GM18498 (cell line): Measurements from ENCODE around the gene DLL1.

Experiments
- ATAC-seq: cut with Tn5 transposase; IDR thresholded peaks from one replicate; pipeline ENCODE4 v1.9.1; 2021; ENCODE audit warnings: mild to moderate bottlenecking, moderate library complexity; ENCODE audit not compliant: unreplicated experiment

DLL1 gene

DNA sequence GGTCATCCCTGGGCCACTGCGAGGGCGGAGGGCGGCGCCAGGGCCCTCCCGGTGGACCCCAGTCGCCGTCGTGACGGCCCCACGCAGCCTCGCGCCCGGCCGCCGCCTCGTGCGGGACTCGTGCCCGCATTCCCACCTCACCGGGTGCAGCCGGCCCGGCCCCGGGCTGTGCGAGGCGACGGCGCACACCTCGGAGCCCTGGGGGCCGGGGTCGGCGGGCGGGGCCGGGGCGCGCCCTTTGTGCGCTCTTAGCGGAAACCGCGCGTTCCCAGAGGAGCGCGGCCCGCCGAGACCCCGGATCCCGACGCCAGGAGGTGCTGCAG lies 5.5 kb upstream of the DLL1 start:
- ATAC-seq, result no peak

DNA sequence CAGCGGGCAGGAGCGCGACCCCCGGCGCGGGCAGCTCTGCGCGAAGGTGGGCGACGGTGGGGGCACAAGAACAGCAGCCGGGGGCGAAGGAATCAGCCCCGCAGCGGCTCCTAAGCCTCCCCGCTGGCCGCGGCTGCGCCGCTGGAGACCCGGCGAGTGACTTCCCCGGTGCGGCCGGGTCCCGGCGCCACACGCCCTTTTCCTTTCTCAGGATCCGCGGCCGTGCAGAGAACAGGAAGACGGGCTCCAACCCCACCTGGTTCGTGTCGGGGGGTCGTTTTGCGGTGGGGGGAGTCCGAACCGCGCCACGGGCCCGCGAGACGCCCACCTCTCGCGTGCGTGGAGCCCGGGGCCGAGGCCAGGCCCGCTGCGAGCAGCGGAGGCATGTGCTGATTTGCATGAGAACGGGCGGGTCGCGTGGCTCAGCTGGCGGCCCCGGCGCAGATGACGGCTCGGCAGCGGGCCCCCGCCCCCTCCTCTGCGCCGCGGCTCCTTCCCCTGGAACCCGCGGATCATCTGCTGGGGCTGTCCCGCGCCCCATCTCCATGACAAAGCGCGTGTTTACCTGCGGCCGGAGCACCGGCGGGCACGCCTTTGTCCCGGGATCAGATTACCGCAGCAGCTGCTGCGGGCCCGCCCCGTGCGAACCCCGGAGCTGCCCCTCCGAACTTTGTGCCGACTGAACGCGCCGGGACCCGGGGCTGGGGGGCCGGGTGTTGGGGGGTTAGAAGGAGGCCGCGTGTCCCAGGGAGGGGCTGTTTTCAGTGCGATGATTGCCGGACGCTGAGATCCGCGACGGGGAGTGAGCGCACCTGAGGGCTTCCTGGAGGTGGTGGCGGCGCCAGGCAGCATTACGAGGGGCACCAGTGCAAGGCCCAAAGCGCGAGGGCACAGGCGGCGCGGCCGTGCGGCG lies 4.9 kb upstream of the DLL1 start:
- ATAC-seq, result peak; percentile 66

- ATAC-seq, result no peak
These were observed 4.1 kb upstream of the DLL1 start for GRCh38 chr6:170294813-170295509.

DNA sequence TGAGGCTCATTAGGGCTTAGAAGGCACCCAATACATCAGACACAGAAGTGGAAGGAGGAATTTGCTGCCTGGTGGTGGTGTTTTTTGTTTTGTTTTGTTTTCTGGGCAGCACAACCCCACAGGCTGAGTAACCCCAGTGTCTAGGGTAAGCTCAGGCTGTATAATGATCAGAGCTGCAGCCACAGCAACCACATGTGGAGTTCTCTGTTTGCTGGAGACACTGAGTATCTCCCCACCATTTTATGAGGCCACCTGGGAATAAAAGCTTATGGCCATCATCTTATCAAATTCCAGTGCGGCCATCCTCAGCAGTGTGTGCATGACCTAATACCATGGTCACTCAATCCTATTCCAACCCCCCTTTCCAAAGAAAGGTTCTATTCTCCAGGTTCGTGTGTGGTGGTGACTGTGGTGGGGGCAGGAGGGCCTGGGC lies 3.4 kb upstream of the DLL1 start:
- no peak for ATAC-seq

DNA sequence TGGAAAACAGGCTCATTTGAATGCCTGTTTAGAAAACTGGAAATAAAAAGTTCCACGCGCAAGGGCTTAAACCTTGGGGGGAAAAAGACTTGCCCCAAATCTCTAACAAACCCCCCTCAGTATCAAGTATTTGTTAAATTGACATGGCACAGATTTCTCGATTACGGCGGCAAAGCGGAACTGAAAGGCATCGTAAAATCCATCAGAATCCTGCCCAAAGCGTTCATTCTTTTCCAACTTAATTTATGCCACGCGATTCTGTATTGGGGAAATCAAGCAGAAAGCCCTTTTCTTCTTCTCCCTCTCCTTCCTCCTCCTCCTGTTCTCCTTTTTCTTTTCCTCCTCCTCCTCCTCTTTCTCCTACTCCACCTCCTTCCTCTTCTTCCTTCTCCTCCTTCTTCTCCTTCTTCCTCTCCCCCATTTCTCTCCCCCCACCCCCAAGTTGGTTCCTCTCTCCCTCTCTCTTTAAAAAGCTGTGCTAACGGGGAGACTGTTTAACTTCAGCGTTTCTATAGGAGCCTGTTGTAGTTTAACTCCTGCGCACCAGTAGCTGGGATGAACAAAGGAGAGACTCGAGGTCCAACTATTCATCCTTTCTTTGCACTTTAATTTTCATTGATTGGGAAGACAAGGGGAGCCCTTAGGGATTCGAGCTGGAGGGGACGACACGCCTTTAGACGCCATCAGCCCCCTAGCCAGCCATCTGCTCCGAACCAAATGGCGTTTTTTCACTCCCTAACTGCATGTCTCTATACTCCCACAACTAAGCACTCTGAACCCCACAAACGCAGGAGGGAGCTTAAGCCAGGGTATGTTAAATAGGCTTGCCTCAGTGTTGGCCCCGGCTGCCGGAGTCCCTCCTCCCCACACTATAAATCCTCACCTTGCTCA lies 2.7 kb upstream of the DLL1 start:
- no peak for ATAC-seq

DNA sequence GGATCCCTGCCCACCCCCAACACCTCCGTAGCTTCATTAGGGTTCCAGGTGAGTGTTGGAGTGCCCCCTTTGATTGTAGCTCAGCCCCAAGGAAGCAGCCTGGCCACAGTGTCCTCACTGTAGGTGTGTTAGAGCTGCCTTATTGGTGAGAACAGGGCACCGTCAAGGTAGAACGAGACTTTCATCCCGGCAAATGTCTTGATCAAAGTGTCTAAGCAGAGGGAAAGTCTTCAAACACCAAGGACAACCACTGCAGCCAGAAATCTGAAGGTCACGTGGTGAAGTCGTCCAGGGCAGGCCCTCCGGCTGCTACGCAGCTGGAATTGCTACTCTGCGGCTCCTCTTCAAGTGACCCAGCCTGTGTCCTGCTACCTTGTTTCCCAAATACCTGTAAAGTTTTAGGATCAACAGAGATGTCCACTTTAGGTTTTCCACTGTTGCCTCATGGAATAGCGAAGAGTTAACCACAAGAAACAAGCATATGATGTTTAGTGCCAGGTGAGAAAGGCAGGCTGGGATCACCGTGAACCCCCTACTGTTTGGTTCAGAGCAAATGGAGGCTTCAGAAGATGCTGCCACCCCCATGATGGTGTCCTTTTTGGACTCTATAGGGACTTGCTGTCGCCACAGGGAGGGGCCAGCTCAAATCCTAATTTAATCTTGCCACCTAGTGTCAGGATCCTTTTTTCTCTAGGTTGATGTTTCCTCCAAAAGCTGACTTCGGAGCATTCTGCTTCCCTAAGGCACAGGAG lies 1.7 kb upstream of the DLL1 start:
- ATAC-seq, result no peak

DNA sequence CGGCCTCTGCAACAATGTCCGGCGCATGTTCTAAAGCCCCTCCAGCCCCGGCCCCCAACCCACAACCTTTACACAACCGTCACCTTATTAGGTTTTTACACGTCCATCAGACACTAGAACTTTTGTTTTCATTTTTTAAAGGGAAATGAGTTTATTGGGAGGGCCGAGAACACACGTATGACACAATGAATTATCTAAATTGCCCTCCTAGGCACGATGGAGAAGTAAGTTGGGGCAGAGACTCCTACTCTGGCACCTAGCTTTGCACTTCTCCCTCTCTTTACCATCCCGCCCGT lies 1.2 kb upstream of the DLL1 start:
- no peak for ATAC-seq

GRCh38 chr6:170291271-170292110 lies 613 bp upstream of the DLL1 start:
- ATAC-seq, result peak; percentile 49

DNA sequence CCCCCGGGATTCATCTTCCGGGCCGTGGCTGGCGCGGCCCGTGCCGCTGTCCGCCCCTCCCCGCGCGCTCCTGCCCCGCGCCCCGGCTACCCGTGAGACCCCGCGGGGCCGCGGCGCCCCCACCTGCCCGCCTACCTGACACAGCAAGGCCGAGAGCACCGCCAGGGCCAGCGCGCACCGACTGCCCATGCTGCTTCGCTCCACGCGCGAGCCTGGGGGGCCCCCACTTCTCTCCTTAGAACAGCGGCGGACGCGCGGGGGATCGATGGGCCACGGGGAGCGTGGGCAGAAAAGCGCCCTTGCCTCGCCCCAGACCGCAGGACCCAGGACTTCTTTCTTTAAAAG lies 955 bp downstream of the DLL1 start:
- ATAC-seq, result no peak

DNA sequence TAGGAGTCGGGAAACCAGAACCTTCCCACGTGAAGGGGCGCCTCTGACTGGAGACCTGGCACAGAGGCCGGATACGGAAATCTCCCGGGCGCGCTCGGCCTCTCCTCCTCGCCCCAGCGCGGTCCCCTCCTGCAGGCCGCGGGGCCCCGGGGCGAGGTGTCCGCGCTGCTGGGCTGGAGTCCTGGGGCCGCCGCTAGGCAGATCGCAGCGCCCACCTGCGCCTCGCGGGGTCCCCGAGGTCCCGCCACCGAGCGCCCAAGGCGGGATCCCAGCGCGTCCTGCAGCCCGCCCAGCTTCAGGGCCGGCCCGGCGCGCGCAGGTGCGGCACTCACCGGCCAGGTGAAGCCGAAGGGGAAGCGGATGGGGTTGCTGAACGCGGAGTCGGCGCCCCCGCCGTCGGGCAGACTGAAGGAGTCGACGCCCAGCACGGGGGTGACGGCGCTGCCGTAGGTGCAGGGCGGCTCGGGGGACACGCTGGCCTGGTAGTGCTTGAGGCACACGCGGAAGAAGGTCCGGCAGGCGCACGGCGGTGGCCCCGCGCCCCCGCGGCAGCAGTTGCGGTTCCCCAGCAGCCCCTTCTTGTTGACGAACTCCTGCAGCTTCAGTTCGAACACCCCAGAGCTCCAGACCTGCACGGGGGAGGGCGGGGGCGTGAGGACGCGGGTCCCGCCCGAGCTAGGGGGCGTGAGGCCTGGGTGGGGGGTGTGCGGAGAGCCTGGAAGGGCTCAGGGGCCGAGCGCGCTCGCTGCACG lies 1.5 kb downstream of the DLL1 start:
- no peak for ATAC-seq

DNA sequence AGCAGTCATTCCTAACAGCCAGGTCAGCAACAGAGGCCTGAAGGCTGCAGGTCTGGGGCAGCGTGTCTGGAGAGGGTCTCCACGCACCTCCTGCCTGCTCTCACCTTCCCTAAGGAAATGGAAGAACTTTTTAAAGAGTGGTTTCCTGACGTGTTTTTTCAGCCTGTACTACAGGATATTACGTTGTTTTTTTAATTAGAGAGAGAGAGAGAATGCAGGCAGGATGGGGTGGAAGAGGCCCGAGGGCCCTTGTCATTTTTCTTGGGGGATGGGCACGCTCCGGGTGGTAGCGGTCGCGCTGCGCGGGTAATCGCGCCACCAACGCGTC lies 2.1 kb downstream of the DLL1 start:
- no peak for ATAC-seq

- ATAC-seq, result no peak
These were observed 2.7 kb downstream of the DLL1 start for GRCh38 chr6:170288091-170288631.

DNA sequence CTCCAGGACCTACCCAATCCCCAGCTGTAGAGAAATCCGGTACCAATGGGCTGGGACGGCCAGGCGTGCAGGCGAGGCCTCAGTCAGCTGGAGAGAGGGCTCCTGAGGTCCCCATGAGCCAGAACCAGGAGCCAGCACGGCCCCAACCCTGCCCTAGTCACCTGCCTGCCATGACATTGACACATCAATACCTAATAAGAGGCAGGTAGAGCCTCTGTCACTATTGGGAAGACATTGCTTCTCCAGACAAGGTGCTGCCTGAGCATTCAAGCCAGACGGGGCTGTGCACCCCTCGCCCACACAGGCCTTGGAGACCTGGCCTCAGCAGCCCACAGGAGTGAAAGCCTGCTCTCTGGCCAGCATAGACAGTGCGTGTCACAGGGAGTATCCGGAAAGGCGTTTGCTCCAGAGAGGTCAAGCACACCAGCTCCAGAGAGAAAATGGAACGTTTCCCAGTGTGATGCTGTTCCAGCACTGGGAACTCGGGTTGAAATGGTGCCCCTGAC lies 3.5 kb downstream of the DLL1 start:
- no peak for ATAC-seq

- ATAC-seq, result no peak
These were observed 4.0 kb downstream of the DLL1 start for GRCh38 chr6:170286934-170287265.

GRCh38 chr6:170286246-170286933 lies 4.5 kb downstream of the DLL1 start:
- ATAC-seq, result no peak

GRCh38 chr6:170285482-170285881 lies 5.4 kb downstream of the DLL1 start:
- ATAC-seq, result no peak

GRCh38 chr6:170284866-170285469 lies 5.9 kb downstream of the DLL1 start:
- ATAC-seq, result no peak

GRCh38 chr6:170284126-170284773 lies 6.6 kb downstream of the DLL1 start:
- no peak for ATAC-seq
